A673 (cell line): ENCODE measurements around the gene TGIF2.

Source experiments
- EZH2 ChIP-seq: fragments of 200-600 bp; sonication (generic); IDR thresholded peaks from 2 replicates; pipeline ENCODE4 v1.6.1; 2017; ENCODE audit warnings: borderline replicate concordance, low read depth, mild to moderate bottlenecking, mixed read lengths, antibody characterized with exemption, low read length; ENCODE audit not compliant: poor library complexity, severe bottlenecking
- TF ChIP-seq, protein P1 (sequence below): fragments of 300-800, 200-600 bp; sonication (generic); conservative IDR thresholded peaks from 2 replicates; pipeline ENCODE4 v1.5.1; 2017; ENCODE audit warnings: low read depth, mild to moderate bottlenecking, antibody characterized with exemption, low read length, moderate library complexity, mixed read lengths

DNA sequence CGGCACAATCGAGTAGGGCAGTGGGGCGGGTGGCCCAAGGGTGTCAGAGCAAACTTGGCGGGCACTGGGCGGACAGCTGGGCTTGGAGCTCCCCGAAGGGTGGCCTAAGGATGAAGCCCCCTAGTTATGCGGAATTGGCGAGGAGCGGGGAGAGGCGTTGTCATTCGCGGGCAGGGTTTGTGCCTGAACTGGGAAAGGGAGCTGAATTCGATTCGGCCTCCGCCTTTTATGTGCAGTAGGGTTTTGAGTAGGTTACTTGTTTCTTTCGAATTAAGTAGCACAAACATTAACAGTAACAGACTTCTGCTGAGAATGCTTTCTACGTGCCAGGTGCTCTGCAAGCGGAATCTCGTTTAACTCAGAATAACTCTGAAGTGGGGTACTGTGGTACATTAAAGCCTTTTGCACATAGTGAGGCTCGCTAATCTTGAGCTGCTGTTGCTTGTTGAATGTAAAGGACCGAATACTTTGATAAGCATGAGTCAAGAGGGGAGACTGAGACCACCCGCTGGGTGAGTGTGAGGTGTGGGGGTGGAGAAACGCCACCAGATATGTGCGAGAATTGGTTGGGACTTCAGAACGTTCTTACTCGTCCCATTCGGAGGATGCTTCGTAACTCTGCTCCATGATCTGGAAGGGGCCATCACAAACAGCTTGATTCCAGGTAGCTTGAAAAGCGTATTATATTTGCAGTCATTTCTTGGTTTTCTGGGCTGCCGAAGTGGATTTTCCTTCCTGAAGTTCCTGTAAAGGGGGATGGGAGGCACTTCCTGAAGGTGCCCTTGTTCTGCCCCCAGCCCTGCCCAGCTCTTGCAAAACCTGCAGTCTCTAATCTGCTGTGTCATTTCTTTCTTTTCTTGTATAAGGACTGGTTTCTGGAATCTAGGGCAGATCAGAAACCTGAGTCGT lies 33.0 kb downstream of the TGIF2 start:
- TF ChIP-seq, protein P1, sequence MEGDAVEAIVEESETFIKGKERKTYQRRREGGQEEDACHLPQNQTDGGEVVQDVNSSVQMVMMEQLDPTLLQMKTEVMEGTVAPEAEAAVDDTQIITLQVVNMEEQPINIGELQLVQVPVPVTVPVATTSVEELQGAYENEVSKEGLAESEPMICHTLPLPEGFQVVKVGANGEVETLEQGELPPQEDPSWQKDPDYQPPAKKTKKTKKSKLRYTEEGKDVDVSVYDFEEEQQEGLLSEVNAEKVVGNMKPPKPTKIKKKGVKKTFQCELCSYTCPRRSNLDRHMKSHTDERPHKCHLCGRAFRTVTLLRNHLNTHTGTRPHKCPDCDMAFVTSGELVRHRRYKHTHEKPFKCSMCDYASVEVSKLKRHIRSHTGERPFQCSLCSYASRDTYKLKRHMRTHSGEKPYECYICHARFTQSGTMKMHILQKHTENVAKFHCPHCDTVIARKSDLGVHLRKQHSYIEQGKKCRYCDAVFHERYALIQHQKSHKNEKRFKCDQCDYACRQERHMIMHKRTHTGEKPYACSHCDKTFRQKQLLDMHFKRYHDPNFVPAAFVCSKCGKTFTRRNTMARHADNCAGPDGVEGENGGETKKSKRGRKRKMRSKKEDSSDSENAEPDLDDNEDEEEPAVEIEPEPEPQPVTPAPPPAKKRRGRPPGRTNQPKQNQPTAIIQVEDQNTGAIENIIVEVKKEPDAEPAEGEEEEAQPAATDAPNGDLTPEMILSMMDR: no peak
- no peak for TF ChIP-seq EZH2
